ENCODE data around the gene CCDC90B. TPM values are rescaled to one million over a fixed set of nuclear protein-coding genes. Genes with fewer than 3 reads are reported as not detected.

The CCDC90B gene
- total and polyA plus RNA-seq, 2 donors (not counting 1 experiment from before 2014, with no cell fraction given) = 20.5 to 35.2 TPM

GRCh38 chr11:83223457-83223856 is 62.7 kb downstream of the CCDC90B start:
- intact Hi-C loops (cut with micrococcal nuclease) = no loop called here
- WGBS (ENCODE audit: insufficient coverage) = 96% methylated on average over 2 of the region's 2 CpGs
- H3K4me1 ChIP-seq (ENCODE audit: control insufficient read depth in 2 of 2, insufficient read depth in 2 of 2, low read length in 2 of 2) = no peaks in the 10 kb centered on the region
- no peak overlapping the region for H3K4me3 ChIP-seq (ENCODE audit: control extremely low read depth in 1 of 5, extremely low read depth in 1 of 5, insufficient read depth in 1 of 5, low read depth in 2 of 5, low read length in 4 of 5)
- H3K9ac ChIP-seq (ENCODE audit: low read length) = no peak overlapping the region
- Mint-ChIP-seq H3K27ac (no peak overlapping the region), H3K9me3 (ENCODE audit: insufficient read depth) (no peaks in the 10 kb centered on the region), H3K4me1 (no peaks in the 10 kb centered on the region), H3K4me3 (no peak overlapping the region), H3K27me3 (no peaks in the 10 kb centered on the region)
- H3K27me3 ChIP-seq (replicated peaks in 1 of 4; ENCODE audit: control extremely low read depth in 1 of 4, control insufficient read depth in 3 of 4, insufficient read depth in 4 of 4, low read length in 3 of 4) = peaks cover 0 to 3% (median 0%) of the 10 kb centered on the region in 4 experiments
- no peaks in the 10 kb centered on the region for H3K36me3 ChIP-seq (replicated peaks in 1 of 2; ENCODE audit: control extremely low read depth in 1 of 2, control insufficient read depth in 1 of 2, extremely low read depth in 1 of 2, insufficient read depth in 2 of 2, low read length in 1 of 2)
- no peak for DNase-seq
- TF ChIP-seq, protein P1, sequence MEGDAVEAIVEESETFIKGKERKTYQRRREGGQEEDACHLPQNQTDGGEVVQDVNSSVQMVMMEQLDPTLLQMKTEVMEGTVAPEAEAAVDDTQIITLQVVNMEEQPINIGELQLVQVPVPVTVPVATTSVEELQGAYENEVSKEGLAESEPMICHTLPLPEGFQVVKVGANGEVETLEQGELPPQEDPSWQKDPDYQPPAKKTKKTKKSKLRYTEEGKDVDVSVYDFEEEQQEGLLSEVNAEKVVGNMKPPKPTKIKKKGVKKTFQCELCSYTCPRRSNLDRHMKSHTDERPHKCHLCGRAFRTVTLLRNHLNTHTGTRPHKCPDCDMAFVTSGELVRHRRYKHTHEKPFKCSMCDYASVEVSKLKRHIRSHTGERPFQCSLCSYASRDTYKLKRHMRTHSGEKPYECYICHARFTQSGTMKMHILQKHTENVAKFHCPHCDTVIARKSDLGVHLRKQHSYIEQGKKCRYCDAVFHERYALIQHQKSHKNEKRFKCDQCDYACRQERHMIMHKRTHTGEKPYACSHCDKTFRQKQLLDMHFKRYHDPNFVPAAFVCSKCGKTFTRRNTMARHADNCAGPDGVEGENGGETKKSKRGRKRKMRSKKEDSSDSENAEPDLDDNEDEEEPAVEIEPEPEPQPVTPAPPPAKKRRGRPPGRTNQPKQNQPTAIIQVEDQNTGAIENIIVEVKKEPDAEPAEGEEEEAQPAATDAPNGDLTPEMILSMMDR (IDR thresholded peaks at IDR 0.05) = no peak
- TF ChIP-seq EZH2 (IDR thresholded peaks at IDR 0.05; ENCODE audit: borderline replicate concordance, insufficient read depth, low read depth, low read length, poor library complexity, severe bottlenecking) = no peak
- no peak overlapping the region for H3K4me2 ChIP-seq (replicated peaks; ENCODE audit: low read depth, low read length, poor library complexity, severe bottlenecking)
- POLR2A ChIA-PET = interaction anchor here (0.7 kb wide), 1 partner anchor 365 kb away, joined by 5 read pairs; no protein-coding TSS in a partner anchor
- no peak overlapping the region for H3K27ac ChIP-seq (ENCODE audit: low read length in 2 of 2)
- H3K79me2 ChIP-seq (ENCODE audit: control insufficient read depth, insufficient read depth, low read length) = no peaks in the 10 kb centered on the region
- ATAC-seq (ENCODE audit: low read depth) = no peak
- H4K20me1 ChIP-seq (ENCODE audit: control insufficient read depth, insufficient read depth, low read length, poor library complexity, severe bottlenecking) = no peaks in the 10 kb centered on the region
- CTCF ChIA-PET = no interaction called here
- no peaks in the 10 kb centered on the region for H3K9me3 ChIP-seq (ENCODE audit: control extremely low read depth in 1 of 3, control insufficient read depth in 2 of 3, insufficient read depth in 1 of 3, low read length in 2 of 3)
- no peak overlapping the region for H2AFZ ChIP-seq (ENCODE audit: insufficient read depth, low read depth, low read length, poor library complexity, severe bottlenecking)

- Histone ChIP-seq H3K27ac (ENCODE audit: low read length in 2 of 2) (no peak overlapping the region), H3K27me3 (replicated peaks in 1 of 4; ENCODE audit: control extremely low read depth in 1 of 4, control insufficient read depth in 3 of 4, insufficient read depth in 4 of 4, low read length in 3 of 4) (peaks cover 0 to 3% (median 0%) of the 10 kb centered on the region in 4 experiments), H3K36me3 (replicated peaks in 1 of 2; ENCODE audit: control extremely low read depth in 1 of 2, control insufficient read depth in 1 of 2, extremely low read depth in 1 of 2, insufficient read depth in 2 of 2, low read length in 1 of 2) (no peaks in the 10 kb centered on the region), H4K20me1 (ENCODE audit: control insufficient read depth, insufficient read depth, low read length, poor library complexity, severe bottlenecking) (no peaks in the 10 kb centered on the region), H3K79me2 (ENCODE audit: control insufficient read depth, insufficient read depth, low read length) (no peaks in the 10 kb centered on the region), H3K4me2 (replicated peaks; ENCODE audit: low read depth, low read length, poor library complexity, severe bottlenecking) (no peak overlapping the region), H3K9me3 (ENCODE audit: control extremely low read depth in 1 of 3, control insufficient read depth in 2 of 3, insufficient read depth in 1 of 3, low read length in 2 of 3) (no peaks in the 10 kb centered on the region), H2AFZ (ENCODE audit: insufficient read depth, low read depth, low read length, poor library complexity, severe bottlenecking) (no peak overlapping the region), H3K9ac (ENCODE audit: low read length) (no peak overlapping the region), H3K4me3 (ENCODE audit: control extremely low read depth in 1 of 5, extremely low read depth in 1 of 5, insufficient read depth in 1 of 5, low read depth in 2 of 5, low read length in 4 of 5) (no peak overlapping the region), H3K4me1 (ENCODE audit: control insufficient read depth in 2 of 2, insufficient read depth in 2 of 2, low read length in 2 of 2) (no peaks in the 10 kb centered on the region)
- Mint-ChIP-seq H3K9me3 (ENCODE audit: insufficient read depth) (no peaks in the 10 kb centered on the region), H3K4me3 (no peak overlapping the region), H3K27me3 (no peaks in the 10 kb centered on the region), H3K27ac (no peak overlapping the region), H3K4me1 (no peaks in the 10 kb centered on the region)
- CTCF ChIA-PET = no interaction called here
- intact Hi-C loops (cut with micrococcal nuclease) = no loop called here
- WGBS (ENCODE audit: insufficient coverage) = 100% methylated on average over 1 of the region's 1 CpG
- TF ChIP-seq, protein P1 (IDR thresholded peaks at IDR 0.05) = no peak
- TF ChIP-seq EZH2 (IDR thresholded peaks at IDR 0.05; ENCODE audit: borderline replicate concordance, insufficient read depth, low read depth, low read length, poor library complexity, severe bottlenecking) = no peak
- POLR2A ChIA-PET = no interaction called here
- ATAC-seq (ENCODE audit: low read depth) (no peak), DNase-seq (no peak)
Measured at GRCh38 chr11:83222499-83222898, 63.7 kb downstream of the CCDC90B start.
